ENCODE measurements around the gene RTCA. TPM values are rescaled to one million over a fixed set of nuclear protein-coding genes. Genes with fewer than 3 reads are reported as not detected.
A peak's percentile ranks its signal among the peaks of the same experiment; 100 is the strongest.

Gene RTCA
- total and polyA plus RNA-seq, 2 donors, result 17.1 to 28.8 TPM

GRCh38 chr1:100304921-100305320, 38.9 kb downstream of the RTCA start:
- Histone ChIP-seq H3K4me3 (ENCODE audit: low read depth, low read length) (no peak overlapping the region), H3K36me3 (ENCODE audit: insufficient read depth) (no peaks in the 10 kb centered on the region)
- WGBS, result 87% methylated on average over 3 of the region's 3 CpGs

DNA sequence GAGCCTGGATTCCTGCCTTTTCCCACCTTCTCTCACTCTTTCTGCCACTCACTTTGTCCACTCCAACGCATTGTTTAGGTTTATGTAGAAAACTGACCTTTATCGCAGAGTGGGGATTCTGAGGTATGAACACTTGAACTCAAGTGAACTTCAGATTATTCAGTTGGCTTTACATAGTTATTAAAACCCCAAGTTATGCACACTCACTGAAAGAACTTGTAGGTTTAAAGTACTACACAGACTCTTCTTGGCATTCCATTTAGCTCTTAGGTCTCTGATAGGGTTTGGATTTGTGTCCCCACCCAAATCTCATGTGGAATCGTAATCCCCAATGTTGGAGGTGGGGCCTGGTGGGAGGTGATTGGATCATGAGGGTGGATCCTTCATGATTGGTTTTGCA, 39.9 kb downstream of the RTCA start:
- Histone ChIP-seq H3K4me1 (ENCODE audit: insufficient read depth) (no peaks in the 10 kb centered on the region), H3K4me3 (ENCODE audit: low read depth, low read length) (no peak overlapping the region), H3K36me3 (ENCODE audit: insufficient read depth) (no peaks in the 10 kb centered on the region), H3K27ac (ENCODE audit: low read depth) (no peak overlapping the region)
- no peak for DNase-seq (ENCODE audit: extremely low spot score)
- WGBS, result 87% methylated on average over 3 of the region's 3 CpGs

More at GRCh38 chr1:100304921-100305320, 38.9 kb downstream of the RTCA start:
- DNase-seq (ENCODE audit: extremely low spot score), result no peak
- no peaks in the 10 kb centered on the region for H3K4me1 ChIP-seq (ENCODE audit: insufficient read depth)
- H3K27ac ChIP-seq (ENCODE audit: low read depth), result no peak overlapping the region

DNA sequence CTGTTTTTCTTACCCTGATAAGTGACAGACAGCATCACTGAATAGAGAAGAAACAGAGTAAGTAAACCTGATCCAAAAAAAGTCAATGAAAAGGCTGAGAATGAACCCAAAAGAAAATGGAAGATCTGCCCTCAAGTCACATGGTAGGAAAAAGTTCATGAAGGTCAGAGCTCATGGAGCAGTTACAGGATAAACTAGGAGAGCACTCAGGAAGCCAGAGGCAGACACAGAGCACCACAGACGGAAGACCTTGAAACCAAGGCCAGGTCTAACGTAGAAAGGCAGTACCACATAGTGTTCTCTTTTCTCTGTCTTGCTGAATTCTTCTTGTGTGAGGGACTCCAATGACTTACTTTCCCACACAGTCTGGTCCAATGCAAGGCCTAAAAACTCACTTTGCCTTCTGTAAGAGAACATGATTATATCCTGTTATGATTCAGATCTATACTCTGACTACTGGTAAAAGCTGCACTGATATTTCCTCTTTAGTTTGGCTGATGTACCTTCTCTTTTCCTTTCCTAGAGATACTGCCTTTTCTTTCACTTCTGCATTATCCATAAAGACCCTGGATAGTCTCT, 40.8 kb downstream of the RTCA start:
- DNase-seq (ENCODE audit: extremely low spot score), result no peak
- 88% methylated on average over 2 of the region's 2 CpGs for WGBS
- no peak overlapping the region for H3K27ac ChIP-seq (ENCODE audit: low read depth)
- H3K4me3 ChIP-seq (ENCODE audit: low read depth, low read length), result no peak overlapping the region
- no peaks in the 10 kb centered on the region for H3K36me3 ChIP-seq (ENCODE audit: insufficient read depth)
- no peaks in the 10 kb centered on the region for H3K4me1 ChIP-seq (ENCODE audit: insufficient read depth)

GRCh38 chr1:100308777-100309176, 42.8 kb downstream of the RTCA start:
- no peak for DNase-seq (ENCODE audit: extremely low spot score)
- WGBS, result 72% methylated on average over 2 of the region's 2 CpGs
- Histone ChIP-seq H3K4me1 (ENCODE audit: insufficient read depth) (no peaks in the 10 kb centered on the region), H3K27ac (ENCODE audit: low read depth) (no peak overlapping the region), H3K4me3 (ENCODE audit: low read depth, low read length) (no peak overlapping the region), H3K36me3 (ENCODE audit: insufficient read depth) (no peaks in the 10 kb centered on the region)

DNA sequence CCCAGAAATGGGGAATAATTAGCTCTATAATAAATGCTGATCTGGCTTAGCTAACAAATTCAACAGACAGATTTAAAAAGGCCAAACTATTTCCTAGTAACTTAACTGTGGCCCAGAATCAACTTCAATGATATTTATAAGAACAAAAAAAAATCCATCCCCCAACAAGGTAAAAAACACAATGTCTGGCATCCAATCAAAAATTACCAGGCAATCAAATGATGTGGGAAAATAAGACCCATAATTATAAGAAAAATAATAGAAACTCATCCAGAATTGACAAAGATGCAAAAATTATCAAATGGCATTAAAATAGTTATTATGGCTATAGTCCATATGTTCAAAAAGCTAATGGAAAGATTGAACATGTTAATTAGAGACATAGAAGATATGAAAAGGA, 43.8 kb downstream of the RTCA start:
- no peak for DNase-seq (ENCODE audit: extremely low spot score)

DNA sequence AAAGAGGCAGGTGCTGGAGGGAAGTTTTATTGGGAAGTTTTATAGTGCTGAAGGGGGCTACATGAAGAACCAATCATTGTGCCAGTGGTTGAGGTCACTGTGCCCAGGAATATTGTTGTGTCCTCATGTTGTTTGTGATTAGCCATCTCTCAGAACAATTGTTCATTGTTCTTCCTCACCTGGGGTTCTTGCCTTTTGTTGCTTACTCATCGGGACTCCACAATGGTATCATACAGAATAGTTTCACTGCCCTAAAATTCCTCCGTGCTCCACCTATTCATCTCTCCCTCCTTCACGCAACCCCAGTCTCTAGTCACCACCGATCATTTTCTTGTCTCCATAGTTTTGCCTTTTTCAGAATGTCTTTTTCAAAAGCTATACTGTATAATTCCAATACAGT, 47.4 kb downstream of the RTCA start:
- Histone ChIP-seq H3K4me1 (ENCODE audit: insufficient read depth) (no peaks in the 10 kb centered on the region), H3K27ac (ENCODE audit: low read depth) (no peak overlapping the region), H3K36me3 (ENCODE audit: insufficient read depth) (no peaks in the 10 kb centered on the region), H3K4me3 (ENCODE audit: low read depth, low read length) (no peak overlapping the region)
- 84% methylated on average over 4 of the region's 4 CpGs for WGBS
- no peak for DNase-seq (ENCODE audit: extremely low spot score)

More for the DNA sequence above, 43.8 kb downstream of the RTCA start:
- Histone ChIP-seq H3K4me3 (ENCODE audit: low read depth, low read length) (no peak overlapping the region), H3K27ac (ENCODE audit: low read depth) (no peak overlapping the region), H3K36me3 (ENCODE audit: insufficient read depth) (no peaks in the 10 kb centered on the region), H3K4me1 (ENCODE audit: insufficient read depth) (no peaks in the 10 kb centered on the region)

DNA sequence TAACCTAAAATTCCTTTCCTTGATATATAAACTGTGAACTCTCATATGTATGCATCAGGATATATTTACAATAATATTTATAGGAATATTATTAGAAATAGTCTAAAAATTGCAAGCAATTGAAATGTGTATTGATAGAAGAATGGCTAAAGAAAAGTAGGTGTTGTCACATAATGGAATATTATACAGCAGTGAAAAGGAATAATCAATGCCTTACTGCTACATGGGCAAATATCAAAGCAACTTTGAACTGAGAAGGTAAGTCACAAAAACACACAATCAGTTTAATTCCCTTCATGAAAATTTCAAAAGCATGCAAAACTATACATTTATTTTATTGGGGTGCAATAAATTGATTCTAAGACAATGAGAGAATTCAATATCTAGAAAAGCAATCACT, 50.6 kb downstream of the RTCA start:
- Histone ChIP-seq H3K4me1 (ENCODE audit: insufficient read depth) (no peaks in the 10 kb centered on the region), H3K36me3 (ENCODE audit: insufficient read depth) (no peaks in the 10 kb centered on the region), H3K4me3 (ENCODE audit: low read depth, low read length) (no peak overlapping the region), H3K27ac (ENCODE audit: low read depth) (no peak overlapping the region)
- DNase-seq (ENCODE audit: extremely low spot score), result no peak

DNA sequence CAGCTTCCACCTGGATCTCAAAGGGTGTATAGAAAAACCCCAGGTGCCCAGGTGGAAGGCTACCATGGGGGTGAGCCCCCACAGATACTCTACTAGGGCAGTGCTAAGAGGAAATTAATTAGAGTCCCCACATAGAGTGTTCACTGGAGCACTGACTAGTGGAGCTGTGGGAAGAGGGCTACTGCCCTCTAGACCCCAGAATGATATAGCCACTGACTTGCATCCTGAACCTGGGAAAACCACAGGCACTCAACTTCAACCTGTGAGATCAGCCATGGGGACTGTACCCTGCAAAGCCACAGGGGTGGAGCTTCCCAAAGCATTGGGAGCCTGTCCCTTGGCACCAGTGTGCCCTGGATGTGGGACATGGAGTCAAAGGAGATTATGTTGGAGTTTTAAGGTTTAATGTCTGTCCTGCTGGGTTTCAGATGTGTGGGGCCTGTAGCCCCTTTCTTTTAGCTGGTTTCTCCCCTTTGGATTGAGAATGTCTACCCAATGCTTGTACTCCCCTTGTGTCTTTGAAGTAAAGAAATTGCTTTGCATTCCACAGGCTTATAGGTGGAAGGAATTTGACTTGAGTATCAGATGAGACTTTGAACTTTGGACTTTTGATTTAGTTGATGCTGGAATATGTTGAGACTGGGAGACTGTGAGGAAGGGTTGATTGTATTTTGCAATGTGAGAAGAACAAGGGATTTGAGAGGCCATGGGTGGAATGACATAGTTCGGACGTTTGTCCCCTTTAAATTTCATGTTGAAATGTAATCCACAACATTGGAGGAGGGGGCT, 54.5 kb downstream of the RTCA start:
- H3K27ac ChIP-seq (ENCODE audit: low read depth), result no peak overlapping the region
- no peak overlapping the region for H3K4me3 ChIP-seq (ENCODE audit: low read depth, low read length)
- H3K36me3 ChIP-seq (ENCODE audit: insufficient read depth), result no peaks in the 10 kb centered on the region
- 87% methylated on average over 2 of the region's 2 CpGs for WGBS
- no peaks in the 10 kb centered on the region for H3K4me1 ChIP-seq (ENCODE audit: insufficient read depth)
- no peak for DNase-seq (ENCODE audit: extremely low spot score)

DNA sequence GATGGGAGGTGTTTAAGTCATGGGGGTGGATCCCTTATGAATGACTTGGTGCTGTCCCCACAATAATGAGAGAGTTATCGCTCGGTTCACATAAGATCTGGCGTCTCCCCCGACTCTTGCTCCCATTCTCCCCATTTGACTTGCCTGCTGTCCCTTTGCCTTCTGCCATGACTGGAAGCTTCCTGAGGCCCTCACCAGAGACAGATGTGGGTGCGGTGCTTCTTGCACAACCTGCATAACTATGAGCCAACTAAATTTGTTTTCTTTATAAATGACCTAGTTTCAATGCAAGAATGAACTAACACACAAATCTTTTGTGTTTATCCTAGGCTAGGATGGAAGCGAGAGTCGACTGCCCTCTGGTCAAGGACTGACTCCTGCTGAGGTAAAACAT, 55.1 kb downstream of the RTCA start:
- Histone ChIP-seq H3K4me3 (ENCODE audit: low read depth, low read length) (no peak overlapping the region), H3K27ac (ENCODE audit: low read depth) (no peak overlapping the region), H3K36me3 (ENCODE audit: insufficient read depth) (no peaks in the 10 kb centered on the region), H3K4me1 (ENCODE audit: insufficient read depth) (no peaks in the 10 kb centered on the region)
- WGBS, result 96% methylated on average over 7 of the region's 7 CpGs
- DNase-seq (ENCODE audit: extremely low spot score), result no peak

DNA sequence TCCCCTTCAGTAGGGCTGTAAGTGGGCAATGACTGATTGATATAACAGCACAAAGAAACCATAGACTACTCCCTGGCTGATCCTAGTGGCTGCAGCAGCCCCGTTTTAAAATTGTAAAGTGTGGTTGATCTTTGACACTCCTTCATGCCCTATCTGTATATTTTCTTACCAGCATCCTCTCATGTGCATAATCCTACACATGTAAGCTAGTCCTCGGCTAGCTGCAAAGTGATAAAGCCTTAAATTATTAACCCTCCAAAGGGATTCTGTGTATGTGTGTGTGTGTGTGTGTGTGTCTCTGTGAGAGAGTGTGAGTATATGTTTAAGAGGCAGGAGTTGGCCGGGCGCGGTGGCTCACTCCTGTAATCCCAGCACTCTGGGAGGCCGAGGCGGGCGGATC, 55.5 kb downstream of the RTCA start:
- no peaks in the 10 kb centered on the region for H3K4me1 ChIP-seq (ENCODE audit: insufficient read depth)
- WGBS, result 86% methylated on average over 8 of the region's 8 CpGs
- no peak overlapping the region for H3K4me3 ChIP-seq (ENCODE audit: low read depth, low read length)
- no peak for DNase-seq (ENCODE audit: extremely low spot score)
- no peak overlapping the region for H3K27ac ChIP-seq (ENCODE audit: low read depth)
- no peaks in the 10 kb centered on the region for H3K36me3 ChIP-seq (ENCODE audit: insufficient read depth)

DNA sequence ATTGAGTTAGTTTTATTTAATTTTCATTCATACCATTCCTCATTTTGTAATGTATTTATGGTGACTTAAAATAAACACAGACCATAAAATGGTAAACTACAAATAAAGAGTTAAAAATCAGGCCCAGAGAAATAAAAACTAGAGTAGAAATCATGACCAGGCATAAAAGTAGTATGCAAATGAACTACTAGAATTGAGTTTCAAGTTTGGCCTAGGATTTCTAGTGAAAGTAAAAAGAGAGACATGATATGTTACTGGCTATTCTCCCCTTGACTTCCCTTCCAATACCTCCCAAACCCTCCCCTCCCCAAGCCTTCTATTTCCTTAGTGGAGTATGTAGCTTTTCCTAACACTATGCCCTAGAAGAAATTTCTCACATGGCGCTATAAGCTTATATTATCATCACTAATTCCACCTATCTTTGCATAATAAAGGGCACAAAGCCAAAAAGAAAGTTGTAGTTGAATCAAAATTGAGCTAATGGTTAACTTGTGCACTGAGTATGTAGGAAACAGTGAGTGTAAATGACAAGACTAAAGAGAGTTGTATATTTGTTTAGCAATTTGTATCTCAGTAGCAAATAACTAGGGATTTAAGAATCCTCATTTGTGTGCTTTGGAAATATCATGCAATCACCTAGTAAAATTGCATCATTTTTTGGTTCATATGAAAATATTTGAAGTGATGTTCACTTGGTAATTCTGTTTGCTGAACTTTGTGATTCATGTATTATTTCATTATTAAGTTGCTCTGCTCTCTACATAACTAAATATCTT, 56.6 kb downstream of the RTCA start:
- no peaks in the 10 kb centered on the region for H3K36me3 ChIP-seq (ENCODE audit: insufficient read depth)

GRCh38 chr1:100323419-100324106, 57.5 kb downstream of the RTCA start:
- Histone ChIP-seq H3K36me3 (ENCODE audit: insufficient read depth) (no peaks in the 10 kb centered on the region), H3K27ac (ENCODE audit: low read depth) (no peak overlapping the region), H3K4me1 (ENCODE audit: insufficient read depth) (no peaks in the 10 kb centered on the region), H3K4me3 (ENCODE audit: low read depth, low read length) (no peak overlapping the region)
- 74% methylated on average over 6 of the region's 6 CpGs for WGBS
- no peak for DNase-seq (ENCODE audit: extremely low spot score)

More for the DNA sequence above, 56.6 kb downstream of the RTCA start:
- DNase-seq (ENCODE audit: extremely low spot score), result no peak
- Histone ChIP-seq H3K4me1 (ENCODE audit: insufficient read depth) (no peaks in the 10 kb centered on the region), H3K4me3 (ENCODE audit: low read depth, low read length) (no peak overlapping the region), H3K27ac (ENCODE audit: low read depth) (no peak overlapping the region)
- WGBS, result 61% methylated on average over 1 of the region's 1 CpG

- peak; percentile 23 for DNase-seq (ENCODE audit: extremely low spot score)
- Histone ChIP-seq H3K27ac (ENCODE audit: low read depth) (no peak overlapping the region), H3K36me3 (ENCODE audit: insufficient read depth) (no peaks in the 10 kb centered on the region), H3K4me3 (ENCODE audit: low read depth, low read length) (no peak overlapping the region), H3K4me1 (ENCODE audit: insufficient read depth) (no peaks in the 10 kb centered on the region)
- WGBS, result 78% methylated on average over 7 of the region's 7 CpGs
Measured at GRCh38 chr1:100325415-100326324, 59.7 kb downstream of the RTCA start.
